Measurements from ENCODE around the gene NTSR2. TPM values are rescaled to one million over a fixed set of nuclear protein-coding genes. Genes with fewer than 3 reads are reported as not detected.

The NTSR2 gene
- total RNA-seq, 1 donor from 2014 or later, result not detected

DNA sequence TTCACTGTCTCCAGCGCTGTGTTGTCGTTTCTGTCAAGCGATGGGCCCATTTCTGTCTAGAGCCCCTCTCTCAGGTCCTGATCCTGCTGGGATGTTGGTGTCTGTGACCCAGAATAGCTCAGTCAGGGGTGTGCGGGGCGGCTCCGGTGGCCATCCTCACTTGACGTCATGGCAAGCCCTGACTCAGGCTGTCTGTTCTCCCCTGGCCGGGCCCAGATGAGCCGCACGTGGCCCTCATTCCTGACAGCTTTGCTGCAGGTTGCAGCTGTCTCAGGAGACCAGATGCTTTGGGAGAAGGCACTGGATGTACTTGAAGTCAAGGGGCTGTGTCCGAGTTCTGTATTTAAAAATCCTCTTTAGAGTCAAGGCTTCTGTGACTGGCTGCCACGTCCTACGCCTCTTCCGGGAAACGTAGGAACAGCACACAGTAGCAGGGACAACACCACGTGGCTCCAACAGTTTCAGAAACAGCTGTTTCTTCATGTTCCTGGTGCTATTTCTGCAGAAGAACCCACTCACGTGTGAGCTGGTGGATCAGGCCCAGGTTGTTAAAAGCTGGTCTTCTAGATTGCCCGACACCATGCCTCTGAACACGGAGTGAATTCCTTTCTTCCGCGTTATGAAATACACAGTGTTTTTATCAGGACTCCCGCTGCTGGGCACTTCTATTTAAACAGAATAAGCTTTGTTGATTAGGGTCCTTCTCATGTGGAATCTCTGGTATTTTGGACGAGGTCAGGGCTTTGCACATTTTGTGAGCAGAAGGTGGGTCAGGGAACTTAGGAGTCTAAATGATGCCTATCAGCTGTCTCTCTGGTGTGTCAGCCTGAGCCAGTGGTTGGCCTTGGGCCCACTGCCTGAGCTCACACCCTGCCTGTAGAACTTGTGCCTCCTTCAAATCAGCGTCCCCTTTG is 28.3 kb upstream of the NTSR2 start:
- no peak for ATAC-seq

- peak; percentile 37 for ATAC-seq
These were observed 27.3 kb upstream of the NTSR2 start for GRCh38 chr2:11697103-11697871.

DNA sequence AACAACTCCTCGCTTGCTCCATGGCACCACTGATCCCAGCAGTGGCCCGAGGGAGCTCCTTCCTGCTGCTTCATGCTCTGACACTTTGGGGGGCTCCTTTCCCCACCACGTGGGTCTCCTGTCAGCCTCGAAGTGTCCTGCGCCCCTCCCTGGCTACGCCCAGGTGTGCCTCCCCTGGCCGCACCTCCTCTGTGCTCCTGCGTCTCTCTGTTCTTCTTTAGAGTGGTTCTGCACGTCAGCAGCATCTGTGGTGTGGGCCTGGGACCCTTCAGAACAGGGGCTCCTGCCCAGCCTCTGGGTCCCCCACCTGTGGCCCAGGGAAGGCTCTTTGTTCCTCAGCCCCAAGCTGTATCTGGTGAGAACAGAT is 26.7 kb upstream of the NTSR2 start:
- ATAC-seq, result no peak

- ATAC-seq, result no peak
These were observed 25.6 kb upstream of the NTSR2 start for GRCh38 chr2:11695576-11695975.

DNA sequence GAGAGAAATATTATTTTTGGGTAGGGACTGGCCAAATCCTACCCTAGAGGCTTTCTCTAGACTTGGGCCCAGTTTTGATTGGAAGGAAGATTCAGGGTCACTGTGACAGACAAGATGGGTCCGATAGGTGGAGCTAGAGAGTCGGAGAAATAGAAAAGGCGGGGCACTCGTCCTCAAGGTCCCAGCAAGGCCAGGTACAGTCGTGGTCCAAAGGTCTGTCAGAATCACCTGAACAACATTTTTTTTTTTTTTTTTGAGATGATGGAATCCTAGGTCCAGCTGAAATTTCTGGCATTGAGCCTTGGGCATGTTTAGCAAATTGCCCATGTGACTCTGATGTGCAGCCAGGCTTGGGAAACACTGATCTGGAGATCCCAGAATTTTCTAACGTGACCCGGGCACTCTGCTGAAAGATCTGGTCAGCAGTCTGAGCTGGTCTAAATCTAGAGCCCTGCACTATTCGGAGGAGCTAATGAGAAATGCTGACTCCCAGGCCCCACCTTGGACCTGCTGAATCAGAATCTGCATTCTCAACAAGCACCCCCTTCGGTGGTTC is 23.0 kb upstream of the NTSR2 start:
- ATAC-seq, result peak; percentile 59

DNA sequence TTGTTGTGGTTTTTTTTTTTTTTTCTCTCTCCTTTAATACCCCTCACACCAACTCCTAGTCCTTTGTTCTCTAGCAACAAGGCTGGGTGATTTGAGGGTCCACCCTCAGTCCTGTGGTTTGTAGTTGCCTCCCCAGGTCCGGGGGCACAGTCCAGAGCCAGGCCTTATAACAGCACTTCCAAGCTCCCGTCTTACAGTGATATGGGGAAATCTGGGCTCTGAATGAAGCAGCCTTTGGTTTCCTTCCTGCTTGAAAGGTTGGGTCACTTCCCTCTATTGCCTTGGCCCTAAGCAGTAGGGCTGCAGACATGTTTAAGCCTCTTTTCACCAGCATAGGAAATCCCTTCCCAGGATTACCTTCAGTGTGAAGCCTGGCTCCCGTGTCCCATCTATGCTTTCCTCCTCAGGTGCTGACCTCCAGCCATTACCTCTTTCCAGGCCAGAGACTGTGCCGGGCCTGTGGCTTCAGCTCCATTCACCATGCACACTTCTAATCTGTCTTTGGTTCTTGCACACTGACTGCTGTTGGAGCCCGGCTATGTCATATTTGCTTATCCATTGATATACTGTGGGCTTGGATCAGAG is 21.2 kb upstream of the NTSR2 start:
- ATAC-seq, result no peak

DNA sequence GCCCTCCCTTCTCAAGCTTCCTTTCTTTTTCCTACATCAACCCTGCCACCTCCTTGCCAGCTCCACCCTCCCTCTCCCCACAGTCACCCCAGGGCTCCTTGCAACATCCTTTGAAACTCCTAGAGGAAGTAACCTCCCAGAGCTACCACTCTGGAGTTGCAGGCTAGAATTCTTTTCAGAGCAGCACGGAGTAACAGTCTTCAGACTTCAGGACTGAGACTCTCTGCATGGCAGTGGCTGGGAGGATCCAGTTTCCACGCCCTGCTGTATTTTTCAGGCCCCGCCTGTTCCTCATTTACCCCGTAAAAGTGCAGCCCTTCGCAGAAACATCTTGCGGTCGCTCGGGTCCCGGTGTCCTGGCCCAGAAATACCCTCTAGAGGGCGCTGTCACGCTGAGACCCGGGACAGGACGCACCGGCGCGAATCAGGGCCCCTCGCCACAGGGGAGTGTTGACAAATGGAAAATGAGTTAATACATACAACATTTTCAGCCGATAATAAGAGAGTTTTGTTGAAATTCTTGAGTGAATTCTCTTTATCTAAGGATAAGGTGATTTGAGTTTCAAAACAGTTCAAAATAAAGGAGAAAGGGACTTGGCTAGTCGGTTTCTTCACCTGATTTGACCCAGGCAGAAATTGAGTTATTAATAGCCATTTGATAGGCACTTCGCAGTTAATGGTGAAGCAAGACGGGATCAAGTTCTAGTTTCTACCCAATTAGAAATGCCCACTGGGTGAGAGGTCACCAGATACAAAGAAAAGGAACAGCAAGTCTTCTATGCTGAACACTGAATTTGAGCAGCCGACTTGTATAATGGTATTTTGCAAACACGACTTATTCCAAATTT is 18.5 kb upstream of the NTSR2 start:
- ATAC-seq, result peak; percentile 83

GRCh38 chr2:11687736-11688135 is 17.7 kb upstream of the NTSR2 start:
- ATAC-seq, result no peak

GRCh38 chr2:11685906-11686470 is 16.0 kb upstream of the NTSR2 start:
- ATAC-seq, result no peak

GRCh38 chr2:11684894-11685460 is 15.0 kb upstream of the NTSR2 start:
- no peak for ATAC-seq

DNA sequence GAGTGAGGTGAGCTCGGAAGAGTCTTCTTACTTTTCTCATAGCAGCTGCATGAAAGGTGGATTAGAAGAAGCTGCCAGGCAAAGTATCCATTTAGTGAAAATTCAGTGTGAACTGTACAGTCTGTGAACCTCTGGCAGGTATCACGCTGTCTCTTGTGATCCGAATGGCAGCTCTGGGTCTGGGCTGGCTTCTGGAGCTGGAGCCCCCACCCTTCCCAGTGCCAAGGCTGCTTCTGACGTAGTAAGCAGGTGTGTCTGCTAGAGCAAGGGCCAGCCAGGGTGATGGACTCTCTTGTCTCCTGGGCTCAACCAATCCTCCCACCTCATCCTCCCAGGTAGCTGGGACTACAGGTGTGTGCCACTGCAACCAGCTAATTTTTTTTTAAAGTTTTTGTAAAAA is 14.0 kb upstream of the NTSR2 start:
- no peak for ATAC-seq

GRCh38 chr2:11683476-11683875 is 13.5 kb upstream of the NTSR2 start:
- no peak for ATAC-seq

- no peak for ATAC-seq
These were observed 12.6 kb upstream of the NTSR2 start for GRCh38 chr2:11682590-11682915.

- ATAC-seq, result peak; percentile 68
These were observed 12.0 kb upstream of the NTSR2 start for GRCh38 chr2:11681722-11682589.

DNA sequence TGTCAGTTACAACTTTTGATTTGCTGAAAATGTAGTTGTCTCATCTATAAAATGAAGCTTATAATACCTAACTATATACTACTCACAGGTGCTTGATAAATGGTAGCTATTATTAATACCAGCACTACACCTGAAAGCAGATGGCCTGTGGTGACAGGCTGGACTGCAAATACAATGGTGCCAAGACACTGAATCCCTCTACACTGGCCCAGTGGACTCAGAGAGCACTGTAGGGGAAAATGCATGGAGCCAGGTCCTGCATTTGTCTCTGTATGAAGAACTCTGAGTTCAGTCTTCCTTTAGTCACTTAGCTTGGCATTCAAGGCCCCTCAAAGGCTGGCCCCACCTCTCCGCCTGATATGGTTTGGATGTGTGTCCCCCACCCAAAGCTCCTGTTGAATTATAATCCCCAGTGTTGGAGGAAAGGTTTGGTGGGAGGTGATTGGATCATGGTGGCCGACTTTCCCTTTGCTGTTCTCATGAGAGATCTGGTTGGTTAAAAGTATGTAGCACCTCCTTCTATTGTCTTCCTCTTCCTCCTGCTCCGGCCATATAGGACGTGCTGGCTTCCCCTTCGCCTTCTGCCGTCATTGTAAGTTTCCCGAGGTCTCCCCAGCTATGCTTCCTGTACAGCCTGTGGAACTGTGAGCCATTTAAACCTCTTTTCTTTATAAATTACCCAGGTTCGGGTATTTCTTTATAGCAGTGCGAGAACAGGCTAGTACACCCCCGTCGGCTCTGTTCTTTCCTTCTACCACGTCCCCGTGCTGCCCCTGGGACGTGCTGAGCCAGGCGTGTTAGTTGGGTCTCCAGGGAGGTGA is 11.1 kb upstream of the NTSR2 start:
- ATAC-seq, result no peak

DNA sequence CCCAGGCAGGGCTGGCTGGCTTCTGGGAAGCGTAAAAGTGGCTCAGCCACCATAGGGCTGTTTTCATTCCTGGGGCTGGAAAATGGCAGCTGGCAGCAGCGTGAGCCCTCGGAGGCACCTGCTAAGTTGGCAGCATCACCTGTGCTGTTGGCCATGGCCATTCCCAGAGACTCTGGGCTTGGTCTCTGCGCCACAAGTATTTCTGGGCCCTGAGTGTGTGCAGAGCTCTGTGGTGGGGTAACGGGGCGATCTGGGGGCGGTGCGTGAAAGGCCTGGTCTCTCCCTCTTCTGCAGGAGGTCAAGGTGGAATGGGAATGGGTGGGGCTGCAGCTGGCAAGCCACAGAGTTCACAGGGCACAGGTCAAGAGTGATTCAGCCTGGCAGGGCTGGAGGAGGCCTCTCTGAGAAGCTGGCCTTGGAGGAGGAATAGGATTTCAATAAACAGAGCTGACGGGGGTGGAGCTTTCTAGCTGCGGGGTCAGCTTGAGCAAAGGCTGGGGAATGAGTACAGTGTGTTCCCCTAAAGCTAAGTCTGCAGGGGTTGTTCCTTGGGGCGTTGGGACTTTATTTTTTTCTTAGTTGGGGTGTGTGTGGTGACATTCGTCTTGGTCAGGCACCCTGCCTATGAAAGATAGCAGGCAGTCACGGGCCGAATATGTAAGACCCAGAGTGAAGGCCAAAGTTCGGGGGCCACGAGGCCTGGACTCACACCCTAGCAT is 10.3 kb upstream of the NTSR2 start:
- ATAC-seq, result no peak

DNA sequence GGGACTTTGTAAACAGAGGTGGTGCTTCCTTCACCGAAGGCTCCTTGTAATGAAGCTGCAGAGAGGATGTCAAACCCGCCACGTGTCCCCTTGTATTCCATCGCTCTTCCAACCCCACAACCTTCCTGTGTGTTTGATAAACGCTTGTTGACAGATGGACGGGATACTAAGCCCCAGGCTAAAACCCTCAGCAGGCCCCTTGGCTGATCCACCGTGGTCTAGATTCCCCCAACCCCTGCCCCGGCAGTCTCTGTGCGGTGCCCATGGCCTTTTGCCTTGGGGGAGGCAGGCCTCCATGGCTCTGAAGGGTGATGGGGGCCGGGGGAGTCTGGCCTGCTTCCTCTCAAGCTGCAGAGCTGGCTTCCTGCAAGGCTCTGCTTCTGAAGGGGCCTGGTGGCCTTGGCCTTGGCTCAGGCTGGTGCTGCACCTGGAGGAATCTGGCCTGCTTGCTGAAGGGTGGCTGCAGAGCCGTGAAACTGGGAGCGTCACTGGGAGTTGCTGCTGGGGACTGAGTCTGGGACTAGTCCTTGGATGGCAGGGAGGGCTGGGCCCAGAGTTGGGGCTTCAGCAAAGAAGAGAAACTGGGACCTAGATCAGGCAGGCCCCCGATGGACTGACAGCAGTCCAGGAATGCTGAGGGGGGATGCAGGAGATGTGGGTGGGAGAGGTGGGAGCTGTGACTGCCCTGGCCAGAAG is 9.6 kb upstream of the NTSR2 start:
- no peak for ATAC-seq

GRCh38 chr2:11679016-11679415 is 9.0 kb upstream of the NTSR2 start:
- no peak for ATAC-seq

Measured in esophagus mucosa (tissue), 1 donor.